GM18511 (cell line): ENCODE data around the gene NIPA2.
A peak's percentile ranks its signal among the peaks of the same experiment; 100 is the strongest.

Source experiments
- ATAC-seq: cut with Tn5 transposase; IDR thresholded peaks from one replicate; pipeline ENCODE4 v1.9.1; 2021; ENCODE audit warnings: mild to moderate bottlenecking, moderate library complexity; ENCODE audit not compliant: unreplicated experiment

NIPA2 gene

GRCh38 chr15:22895465-22896190 is 57.2 kb downstream of the NIPA2 start:
- ATAC-seq = peak; percentile 88

DNA sequence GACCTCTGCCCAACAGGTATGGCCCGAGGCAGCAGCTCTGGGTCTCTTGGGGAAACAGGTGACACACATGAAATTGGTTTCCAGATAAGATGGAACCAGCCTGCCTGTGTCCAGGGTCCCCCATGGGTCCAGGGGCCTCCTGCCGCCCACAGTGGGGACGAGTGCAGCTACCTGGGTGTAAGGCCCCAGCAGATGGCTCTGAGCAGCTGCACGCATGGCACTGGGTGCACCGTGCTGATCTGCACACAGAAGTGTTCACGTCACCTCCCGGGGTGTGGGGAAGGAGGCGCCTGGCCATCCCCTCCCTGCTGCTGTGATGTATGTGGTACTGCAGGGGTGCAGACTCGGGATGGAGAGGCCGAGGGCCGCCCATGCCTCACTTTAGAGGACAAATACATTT is 63.6 kb downstream of the NIPA2 start:
- no peak for ATAC-seq

DNA sequence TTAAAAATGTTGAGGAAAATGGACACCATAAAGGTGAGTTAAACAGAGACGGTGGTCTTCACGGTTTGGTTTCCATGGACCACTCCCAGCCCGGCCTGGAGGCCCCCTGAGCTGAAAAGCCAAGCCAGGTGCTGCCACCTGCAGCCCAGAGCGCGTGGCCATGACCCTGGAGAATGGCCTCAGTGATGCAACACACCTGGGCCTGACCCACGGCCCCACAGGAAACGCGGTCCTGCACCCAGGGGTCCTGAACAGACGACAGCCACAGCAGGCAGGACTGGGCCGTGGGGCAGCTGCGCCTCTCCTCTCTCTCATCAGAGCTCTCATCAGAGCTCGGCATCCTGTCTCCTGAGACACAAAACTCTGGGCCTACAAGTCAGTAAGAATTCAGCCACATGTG is 64.1 kb downstream of the NIPA2 start:
- ATAC-seq = no peak

DNA sequence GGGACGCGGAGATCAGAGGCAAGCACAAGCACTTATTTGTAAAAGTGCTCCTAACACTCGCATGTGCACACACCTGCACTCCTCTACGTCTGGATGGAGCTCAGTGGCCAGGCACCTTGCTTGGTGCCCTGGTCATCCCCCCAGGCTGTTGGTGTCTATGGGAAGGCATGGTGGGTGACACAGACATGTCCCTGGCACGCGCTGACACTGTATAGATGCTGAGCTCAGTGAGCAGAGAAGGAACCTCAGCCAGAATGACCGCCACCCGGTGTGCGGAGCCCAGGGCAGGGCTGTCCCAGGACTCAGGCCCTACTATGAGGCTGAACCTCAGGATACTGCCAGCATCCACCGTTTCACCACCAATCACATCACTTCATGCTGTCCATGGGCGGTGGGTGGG is 64.5 kb downstream of the NIPA2 start:
- ATAC-seq = no peak

DNA sequence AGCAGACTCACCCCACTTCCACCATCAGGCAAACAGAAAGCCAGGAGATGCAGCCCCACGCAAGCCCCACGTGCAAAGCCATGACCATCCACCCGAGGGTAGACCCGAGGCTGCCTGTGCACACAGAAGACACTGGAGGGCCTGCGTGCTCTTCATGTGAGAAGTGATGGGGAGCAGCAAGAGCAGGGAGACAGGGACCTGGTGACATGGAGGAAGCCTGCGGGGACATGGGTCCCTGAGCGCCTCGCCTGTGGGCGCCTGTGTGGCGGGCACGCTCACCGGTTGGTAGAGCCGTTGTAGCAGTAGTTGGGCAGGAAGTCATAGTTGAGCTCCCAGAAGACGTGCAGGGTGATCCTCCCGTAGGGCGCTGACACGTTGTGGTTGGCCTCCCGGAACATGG is 65.0 kb downstream of the NIPA2 start:
- no peak for ATAC-seq

DNA sequence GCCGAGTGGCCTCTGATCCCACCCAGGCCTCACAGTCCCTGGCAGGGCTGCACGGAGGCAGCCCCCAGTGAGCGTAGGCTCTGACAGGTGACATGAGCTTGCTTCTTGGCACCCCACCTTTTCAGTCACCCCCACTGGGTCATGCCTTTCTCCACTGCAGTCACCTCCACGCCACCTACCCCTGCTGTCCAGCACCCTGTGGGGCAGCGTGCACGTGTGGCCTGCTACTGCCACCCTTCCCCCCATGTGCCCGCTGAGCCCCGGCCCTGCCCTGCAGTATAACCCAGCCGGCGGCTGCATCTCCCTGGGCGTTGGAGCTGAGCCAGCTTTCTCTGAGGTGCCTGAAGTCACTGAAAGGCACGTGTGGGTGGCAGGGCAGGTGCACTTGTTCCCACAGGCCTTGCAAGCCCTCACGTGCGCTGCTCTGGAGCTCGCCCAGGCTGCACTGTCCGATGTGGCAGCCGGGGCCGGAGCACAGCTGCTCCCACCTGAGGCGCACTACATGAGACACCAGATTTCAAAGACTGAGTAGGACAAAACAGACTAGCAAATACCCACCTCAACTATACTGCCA is 65.6 kb downstream of the NIPA2 start:
- no peak for ATAC-seq

- no peak for ATAC-seq
These were observed 66.3 kb downstream of the NIPA2 start for GRCh38 chr15:22904736-22905135.

GRCh38 chr15:22907161-22907950 is 68.9 kb downstream of the NIPA2 start:
- no peak for ATAC-seq

- no peak for ATAC-seq
These were observed 70.4 kb downstream of the NIPA2 start for GRCh38 chr15:22908830-22909229.

- ATAC-seq = no peak
These were observed 72.8 kb downstream of the NIPA2 start for GRCh38 chr15:22911306-22911705.

- no peak for ATAC-seq
These were observed 73.8 kb downstream of the NIPA2 start for GRCh38 chr15:22912256-22912655.

- ATAC-seq = no peak
These were observed 75.3 kb downstream of the NIPA2 start for GRCh38 chr15:22913646-22914380.

GRCh38 chr15:22915866-22916515 is 77.5 kb downstream of the NIPA2 start:
- no peak for ATAC-seq

DNA sequence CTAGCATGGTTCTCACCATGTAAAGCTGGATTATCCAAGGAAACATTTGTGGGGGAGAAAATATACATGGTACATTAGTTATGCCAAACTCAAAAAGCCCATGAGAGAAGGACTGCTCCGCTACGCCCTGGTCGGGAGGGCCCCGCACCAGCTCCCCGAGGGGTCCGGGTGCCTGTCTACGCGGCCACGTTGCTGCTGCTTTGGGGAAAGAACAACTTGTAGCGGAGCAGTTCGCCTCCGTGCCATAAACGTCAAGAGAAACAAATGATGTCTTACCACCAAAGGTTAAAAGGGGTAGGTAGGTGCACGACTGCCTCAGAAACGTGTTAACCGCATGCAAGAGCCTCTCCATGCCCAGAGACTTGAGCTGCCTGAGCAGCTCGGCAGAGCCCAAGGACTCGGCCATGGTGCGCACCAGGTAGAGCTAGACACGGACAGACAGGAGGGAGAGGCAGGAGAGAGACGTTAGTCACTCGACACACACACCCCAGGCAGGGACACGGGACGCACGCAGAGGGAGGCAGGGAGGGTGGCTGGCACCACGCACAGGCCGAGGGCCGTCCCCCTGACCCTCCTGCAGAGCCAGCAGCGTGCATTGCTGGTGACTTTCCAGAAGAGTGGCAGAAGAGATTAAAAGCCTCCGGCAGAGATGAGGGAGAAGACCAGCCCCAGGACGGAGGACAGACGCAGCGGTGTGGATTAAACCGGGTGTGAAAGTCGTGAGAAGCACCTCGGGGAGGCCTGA is 78.3 kb downstream of the NIPA2 start:
- no peak for ATAC-seq

- ATAC-seq = no peak
These were observed 79.1 kb downstream of the NIPA2 start for GRCh38 chr15:22917556-22917955.
